Activated gamma-delta T cell (primary cell): ENCODE results near the gene SH3RF3.

ENCODE experiments used
- DNase-seq: peaks from one replicate; lab custom pipeline; 2025; lab: John Stamatoyannopoulos, UW

The SH3RF3 gene

DNA sequence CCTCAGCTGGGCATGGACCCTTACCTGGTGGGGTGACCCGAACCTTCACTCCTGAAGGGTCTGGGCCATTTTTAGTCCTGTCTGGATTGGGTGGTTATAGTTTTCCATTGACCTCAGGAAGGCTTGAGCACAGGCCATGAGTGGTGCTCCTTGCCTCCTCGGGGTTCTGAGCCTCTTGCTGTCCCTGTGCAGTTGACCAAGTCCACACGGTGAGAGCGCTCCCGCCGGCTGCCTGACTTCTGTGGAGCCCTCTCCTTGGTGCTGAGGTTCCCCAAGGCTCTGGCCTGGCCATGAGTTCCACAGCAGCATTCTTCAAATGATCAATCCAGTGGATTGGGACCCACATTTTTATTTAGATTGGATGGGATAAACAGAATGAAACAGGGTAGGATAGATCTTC, 325.3 kb downstream of the SH3RF3 start:
- no peak for DNase-seq

DNA sequence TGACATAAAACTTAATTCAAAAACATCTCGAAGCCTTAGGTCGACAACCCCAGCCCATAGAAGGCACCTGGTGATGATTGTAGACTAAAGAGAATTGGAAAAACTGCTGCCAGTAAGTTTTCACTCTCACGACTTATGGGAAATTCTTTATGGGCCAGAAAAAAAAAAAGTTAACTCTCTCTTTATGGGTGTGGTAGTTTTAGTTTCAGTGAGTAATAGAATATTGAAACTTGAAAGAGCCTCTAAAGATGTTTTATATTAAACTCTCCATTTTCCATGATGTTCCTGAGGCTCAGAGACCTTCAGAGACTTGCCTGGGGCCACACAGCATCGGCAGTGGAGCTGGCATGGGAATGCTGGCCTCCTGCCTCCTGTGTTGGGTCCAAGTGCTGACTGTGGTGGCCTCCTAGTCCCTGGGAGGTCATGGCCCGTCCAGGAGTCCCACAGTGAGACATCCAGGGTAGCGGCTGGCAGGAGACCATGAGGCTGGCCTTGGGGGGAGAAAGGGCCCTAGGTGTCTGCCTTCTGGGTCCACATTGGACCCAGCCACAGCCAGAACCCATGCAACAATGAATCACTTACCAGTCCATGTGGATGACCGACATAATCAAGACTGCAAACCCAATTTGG, 325.9 kb downstream of the SH3RF3 start:
- no peak for DNase-seq

DNA sequence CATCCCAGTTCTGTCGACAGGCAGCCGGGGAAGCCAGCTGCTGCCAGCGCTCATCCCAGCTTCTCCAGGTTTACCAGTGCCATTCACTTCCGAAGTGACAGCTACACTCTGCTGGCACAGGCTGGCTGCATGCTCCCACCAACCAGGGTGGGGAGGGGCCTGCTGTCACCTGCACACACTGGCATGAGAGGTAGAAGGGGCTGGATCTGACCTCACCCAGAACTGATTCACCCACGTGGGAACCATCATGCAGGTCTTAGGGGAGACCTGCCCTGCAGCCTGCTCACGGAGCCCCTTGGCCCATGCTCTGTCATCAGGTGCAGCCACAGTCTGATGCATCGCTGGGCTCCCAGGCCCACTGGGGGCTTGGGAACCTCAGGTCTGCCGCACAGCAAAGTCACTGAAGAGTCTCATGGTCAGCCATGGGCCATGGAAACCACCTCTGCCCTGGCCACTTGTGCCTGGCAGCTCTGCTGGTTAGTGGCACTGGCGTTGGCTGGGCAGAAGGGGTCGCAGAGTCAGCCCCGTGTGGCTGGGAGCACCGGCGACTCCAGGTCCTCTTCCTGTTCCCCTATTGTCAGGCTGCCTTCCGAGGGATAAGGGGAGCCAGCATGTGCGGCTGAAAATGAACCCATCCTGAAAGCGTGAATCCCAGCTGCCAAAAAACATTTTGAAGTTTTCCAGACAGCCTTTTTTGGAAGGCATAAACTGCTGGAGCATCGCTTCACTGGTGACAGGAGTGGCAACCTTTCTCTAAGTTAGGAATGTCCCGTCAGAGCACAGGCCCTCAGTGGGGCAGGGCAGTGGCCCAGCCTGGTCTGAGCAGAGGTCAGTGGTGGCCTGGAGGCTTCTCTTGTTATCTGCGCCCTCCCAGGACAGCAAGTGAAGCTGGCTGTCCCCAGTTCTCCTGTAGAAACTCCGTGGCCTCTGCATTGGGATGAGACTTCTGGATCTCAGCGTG, 327.0 kb downstream of the SH3RF3 start:
- no peak for DNase-seq

DNA sequence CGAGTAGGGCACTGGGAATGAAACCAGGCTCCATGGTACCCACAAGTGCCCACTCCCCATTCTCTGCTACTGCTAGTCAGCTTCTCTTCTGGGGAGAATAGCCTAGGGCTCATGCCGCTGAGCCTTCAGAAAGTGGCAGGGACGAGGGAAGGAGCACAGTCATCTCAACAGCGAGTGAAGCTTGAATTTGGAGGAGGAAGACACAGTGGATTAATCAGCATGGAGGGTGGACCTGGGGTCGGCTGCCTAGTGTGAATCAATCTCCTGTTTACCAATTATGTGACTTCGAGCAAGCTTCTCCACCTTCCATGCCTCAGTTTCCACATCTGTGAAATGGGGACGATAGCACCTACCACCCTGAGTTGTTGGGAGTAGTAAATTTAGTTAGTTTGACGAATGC, 327.8 kb downstream of the SH3RF3 start:
- DNase-seq, result no peak

DNA sequence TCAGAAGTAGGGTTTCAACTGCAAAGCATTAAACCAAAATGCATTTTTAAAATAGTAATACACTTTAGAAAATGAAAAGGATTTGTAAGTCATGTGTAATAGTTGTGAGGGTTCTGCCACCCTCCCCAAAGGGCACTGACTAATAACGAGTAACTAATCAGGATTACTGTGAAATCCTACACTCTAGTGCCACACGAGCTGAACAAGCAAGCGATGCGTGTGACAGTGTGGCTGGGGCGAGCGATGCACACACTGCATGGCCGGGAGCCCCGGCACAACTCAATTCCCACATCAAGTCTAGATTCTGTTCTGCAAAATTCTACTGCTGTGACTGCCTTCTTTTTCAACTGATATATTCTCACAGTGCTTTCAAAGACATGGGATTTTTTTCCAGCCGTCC, 328.4 kb downstream of the SH3RF3 start:
- no peak for DNase-seq

DNA sequence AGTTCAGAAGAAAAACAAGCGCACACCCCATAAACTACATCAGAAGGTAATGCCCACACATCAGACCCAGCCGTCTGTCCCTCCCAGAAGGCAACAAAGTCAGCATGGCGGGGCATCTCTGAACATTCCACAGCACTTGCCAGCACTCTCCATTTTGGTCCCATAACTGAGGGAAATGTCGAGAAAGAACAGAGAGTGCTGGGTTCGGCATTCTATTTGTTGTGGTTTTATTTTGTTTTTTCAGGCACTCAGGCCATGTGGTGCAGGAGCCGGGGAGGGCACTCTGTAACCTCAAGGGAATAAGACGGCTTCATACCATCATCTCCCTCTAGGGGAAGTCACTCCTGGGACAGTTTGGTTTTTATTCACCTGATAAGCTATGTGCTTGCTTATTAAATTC, 328.8 kb downstream of the SH3RF3 start:
- DNase-seq, result no peak

DNA sequence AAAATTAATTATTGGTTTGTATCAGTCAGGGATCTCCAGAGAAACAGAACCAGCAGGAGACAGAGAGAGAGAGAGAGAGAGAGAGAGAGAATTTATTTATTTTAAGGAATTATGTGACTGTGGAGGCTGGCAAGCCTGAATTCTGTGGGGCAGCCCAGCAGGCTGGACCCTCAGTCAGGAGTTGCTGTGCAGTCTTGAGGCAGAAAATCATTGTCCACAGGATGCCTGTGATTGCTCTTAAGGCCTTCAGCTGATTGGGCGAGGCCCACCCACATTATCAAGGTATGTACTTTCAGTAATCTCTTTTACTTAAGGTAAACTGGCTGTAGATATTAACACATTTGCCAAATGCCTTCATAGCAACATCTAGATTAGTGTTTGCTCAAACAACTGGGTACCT, 329.5 kb downstream of the SH3RF3 start:
- DNase-seq, result no peak

DNA sequence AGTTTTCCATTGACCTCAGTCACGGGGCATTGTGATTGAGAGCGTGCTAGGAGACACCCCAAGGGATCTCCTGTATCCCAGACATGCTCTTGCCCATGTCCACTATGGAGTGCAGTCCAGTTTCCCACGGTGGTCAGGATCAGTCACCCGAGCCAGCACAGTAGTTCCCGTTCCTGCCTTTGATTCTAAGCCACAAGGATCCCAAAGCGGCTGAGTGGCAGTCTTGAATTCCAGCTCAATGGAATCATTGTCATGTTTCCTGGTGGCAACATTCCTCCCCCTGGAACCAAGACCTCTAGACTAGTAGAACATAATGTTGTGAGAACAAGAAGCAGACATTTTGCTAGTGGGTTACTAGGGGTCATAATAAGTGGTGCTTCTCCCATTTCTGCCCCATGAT, 330.5 kb downstream of the SH3RF3 start:
- DNase-seq, result no peak

DNA sequence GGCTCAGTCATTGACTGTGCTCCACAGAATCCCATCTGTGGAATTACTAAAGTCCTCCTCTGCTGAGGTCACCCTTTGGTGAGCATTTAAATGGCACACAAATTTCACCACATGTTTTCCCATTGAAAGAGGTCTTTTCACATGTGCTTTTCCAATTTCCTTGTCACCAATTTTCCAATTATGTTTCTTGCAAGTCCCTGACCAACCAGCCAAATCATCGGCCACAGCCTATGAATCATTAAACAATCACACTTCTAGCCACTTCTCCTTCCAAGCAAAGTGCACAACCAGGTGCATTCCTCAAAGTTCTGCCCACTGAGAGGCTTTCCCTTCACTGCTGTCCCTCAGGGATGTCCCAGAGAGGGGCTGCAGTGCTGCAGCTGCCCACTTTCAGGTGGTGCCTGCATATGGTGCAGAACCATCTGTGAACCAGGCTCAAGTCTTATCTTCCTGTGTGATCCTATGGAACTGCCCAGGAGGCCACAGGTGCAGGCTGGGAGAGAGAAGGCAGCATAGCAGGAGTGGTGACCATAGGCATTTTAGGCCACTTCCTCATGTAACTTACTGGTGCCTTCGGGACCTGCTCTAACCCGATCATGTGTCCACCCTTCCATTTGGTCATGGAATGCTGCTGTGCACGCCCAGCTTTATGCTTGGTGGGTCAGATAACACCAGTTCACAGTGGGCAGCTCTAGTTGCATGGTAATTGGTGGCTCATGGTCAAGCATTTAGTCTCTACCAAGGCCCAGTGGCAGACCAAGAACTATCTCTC, 331.7 kb downstream of the SH3RF3 start:
- no peak for DNase-seq

DNA sequence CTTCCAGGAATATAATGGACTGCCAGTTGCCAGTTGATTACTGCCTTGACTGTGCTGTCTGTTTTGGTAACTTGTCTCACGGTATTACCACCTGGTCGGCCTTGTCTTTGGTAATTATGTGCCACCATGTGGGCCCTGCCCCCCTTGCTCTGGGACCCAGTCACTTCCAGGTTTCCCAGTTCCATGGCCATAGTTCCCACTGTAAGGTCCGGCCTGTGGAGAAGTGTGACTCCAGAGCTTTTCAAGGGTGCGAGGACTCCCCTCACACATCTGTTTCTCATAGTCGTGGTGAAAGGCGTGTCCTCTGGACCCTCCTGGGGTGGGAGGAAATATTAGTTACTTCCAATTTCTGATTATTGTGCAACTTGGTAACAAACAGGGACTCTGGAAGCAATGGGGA, 334.2 kb downstream of the SH3RF3 start:
- DNase-seq, result no peak

DNA sequence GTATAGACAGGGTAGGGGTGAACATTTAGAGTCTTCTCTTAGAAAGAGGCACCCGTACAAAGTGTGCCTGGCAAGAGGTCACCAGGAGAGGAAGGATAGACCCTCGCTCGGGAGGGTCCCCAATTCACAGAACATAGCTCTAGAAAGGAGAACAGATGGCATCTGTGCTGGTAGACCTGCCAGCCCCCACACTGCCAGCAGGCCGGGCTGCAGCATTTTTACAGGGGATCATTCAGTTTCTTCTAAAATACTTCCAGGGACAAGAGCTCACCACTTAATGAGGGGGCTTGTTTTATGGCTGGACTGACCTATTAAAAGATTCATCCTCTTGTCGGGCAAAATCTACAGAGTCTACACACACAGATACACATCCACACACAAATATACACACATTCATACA, 334.9 kb downstream of the SH3RF3 start:
- DNase-seq, result no peak

DNA sequence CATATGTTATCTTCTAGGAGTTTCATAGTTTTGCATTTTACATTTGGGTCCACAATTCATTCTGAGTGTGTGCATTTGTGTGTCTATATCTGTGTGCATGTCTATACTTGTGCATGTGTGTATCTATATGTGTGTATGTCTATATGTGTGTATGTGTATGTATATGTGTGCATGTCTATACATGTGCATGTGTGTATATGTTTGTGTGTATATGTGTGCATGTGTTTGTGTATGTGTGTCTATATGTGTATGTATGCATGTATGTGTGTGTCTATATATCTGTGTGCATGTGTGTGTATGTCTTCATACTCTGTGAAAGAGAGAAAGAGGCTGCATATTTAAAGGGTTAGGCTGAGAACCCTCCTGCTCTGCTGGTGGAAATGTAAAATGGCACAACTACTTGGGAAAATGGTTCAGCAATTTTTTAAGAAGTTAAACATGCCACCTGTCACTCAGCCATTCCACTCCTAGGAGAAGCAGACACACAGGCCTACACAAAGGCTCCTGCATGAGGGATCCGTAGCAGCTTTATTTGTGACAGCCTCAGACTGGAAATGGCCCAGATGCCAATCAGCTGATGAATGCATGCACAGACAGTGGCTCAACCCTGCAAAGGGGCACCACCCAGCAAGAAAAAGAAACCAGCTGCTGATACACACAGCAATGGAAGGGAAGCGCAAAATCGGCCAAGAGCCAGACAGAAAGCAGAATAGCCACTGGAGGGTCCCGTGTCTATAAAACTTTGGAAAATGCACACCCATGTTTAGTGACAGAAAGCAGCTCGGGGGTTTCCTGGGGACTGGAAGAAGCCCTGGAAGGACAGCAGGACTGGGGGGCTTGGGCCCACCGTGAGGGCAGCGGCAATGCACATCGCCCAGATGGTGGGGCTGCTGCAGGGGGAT, 337.9 kb downstream of the SH3RF3 start:
- no peak for DNase-seq

DNA sequence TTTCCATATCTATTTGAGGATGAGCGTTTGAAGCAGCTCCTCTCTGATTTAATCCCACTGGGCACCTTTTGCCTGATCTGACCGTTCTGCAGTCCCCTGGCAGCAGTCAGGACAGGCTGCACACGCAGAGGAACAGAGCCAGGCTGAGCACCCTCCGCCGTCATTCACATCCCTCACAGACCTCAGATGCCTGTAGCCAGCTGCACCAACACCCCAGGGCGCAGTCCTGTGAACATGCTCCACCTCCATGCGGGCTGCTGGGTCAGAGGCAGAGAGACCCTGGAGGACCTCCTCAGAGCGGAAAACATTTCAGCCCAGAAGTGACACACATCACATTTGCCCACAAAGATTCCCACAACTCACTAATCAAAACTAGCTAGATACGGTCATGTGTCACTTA, 338.7 kb downstream of the SH3RF3 start:
- no peak for DNase-seq

DNA sequence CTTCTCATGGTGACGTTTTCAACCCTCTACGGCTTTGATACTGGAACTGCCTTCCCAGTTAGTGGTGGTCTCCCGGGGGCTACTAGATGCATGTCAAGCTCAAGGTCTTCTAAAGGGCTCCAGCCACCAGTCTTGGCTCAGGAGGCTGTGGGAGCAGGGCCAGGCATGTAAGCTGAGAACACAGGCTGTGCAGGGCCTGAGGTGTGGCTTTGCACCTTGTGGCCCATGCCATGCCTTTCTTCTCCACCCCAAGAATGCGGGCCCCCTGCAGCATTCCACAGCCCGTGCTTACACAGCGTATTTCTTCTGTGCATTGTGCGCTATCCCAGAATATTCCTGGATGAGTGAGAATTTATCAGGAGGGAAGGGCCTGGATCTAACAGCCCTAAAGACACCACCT, 339.9 kb downstream of the SH3RF3 start:
- DNase-seq, result no peak

DNA sequence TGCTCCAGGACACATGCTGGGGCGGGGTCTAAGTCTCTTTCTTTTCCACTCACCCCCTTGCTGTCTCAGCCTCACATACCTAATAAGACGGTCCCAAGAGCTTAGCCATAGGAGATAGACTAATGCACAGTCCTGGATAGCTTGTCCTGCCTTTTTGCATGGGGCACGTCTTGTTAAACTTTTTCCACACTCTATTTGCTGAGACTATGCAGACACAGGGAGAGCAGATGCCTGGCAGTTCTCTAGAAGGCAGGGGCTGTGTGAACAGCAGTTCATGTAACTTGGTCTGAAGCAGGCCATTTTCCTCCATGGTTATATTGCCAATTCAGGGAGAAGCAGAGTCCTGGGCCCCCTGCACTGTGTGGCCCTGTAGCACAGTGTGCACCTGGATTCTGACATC, 342.7 kb downstream of the SH3RF3 start:
- DNase-seq, result no peak

DNA sequence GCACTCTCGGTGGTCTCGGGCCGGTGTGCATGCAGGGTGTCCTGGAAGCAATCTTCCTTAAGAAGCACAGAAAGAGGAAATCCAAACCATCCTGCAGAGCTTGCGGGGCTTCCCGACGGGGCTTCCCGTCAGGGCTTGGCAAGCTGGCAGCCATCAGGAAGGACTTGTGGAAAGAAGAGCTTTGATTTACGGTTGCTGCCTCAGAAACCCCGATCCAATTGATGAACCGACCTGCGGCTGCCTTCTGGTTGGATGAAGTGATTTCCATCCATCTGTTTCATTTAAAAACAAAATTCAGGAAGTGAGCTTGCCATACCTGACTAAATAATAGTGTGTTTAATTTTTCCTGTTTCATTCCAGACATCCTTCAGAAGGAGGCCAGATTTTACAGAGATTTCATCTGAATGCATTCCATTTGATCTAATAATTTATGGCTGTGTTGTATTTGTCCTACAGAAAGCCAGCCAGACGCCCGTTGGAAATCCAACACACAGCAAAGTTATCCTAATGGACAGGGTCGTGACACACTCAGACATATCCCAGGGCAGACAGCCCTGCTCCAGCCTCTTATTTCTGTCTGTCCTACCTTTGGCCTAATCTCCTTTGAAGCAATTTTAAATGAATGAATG, 343.4 kb downstream of the SH3RF3 start:
- no peak for DNase-seq

DNA sequence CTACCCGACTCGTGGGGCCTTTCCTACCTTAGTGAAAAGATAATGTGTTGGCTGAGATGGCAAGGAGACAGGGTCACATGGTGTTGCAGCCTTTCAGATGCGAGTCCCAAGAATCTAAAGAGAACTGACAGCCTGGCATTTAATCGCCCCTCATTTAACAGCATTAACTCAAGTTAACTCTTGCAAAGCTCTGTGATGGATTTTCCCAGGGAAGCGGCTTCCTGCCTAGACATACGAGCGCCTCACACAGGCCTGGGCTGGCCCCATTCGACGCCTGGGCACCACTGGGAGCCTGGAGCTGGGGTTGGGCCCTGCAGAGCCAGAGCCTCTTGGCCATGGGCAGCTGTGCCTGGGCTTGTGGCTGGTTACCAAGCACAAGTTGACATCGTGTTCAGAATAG, 344.0 kb downstream of the SH3RF3 start:
- DNase-seq, result no peak

DNA sequence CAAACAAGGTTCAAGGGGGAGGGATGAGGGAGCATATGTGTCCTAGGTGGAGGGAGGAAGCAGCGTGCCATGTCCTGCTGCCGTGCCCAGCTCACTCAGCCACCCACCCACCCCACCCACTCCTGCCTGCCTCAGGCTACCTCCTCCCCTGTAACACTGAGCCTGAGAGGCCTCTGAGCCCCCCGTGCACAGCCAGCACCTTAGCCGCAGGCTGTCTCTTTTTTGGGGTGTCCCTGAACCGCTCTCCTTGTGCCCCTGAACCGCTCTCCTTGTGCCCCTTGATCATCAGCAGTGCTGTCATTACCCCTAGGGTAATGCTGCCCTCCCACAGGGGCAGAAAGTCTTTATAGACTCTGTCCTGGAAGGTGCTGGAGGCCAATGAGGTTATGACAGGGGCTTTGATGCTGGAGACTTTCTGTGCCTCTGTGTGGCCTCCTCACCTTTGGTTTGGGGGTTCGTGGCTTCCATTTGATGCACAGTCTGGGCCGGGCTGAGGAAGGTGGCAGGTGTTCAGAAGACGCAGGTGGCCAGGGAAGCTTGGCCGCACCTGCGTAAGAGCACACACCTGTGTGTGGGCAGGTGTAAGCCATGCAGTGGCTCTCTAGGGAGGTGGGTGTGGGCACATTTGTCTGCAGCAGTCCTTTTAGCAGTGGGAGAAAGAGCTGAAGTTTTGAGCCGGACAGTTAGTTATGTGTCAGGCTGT, 344.8 kb downstream of the SH3RF3 start:
- no peak for DNase-seq

DNA sequence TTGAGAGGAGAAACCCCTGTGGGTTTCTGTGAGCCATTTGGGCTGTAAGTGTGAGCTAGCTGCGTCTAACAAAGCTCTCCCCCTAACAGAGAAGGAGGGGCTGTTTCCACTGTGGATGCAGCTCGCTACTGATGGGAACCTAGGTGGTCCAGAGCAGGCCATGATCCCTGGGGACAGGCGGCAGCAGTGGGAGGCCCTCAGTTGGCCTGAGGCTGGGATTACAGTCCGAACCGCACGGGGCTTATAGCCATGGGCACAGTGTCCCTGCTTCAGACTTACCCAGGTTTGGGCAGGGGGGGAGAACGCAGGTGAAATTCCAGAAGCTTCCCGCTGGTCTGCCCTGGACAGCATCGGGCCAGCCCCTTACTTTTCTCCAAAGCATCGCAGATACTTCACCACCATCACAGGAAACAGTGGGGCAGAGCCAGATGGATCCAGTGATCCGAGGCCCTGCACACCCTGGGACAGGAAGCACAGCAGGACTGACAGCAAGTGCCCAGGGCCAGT, 345.4 kb downstream of the SH3RF3 start:
- no peak for DNase-seq

DNA sequence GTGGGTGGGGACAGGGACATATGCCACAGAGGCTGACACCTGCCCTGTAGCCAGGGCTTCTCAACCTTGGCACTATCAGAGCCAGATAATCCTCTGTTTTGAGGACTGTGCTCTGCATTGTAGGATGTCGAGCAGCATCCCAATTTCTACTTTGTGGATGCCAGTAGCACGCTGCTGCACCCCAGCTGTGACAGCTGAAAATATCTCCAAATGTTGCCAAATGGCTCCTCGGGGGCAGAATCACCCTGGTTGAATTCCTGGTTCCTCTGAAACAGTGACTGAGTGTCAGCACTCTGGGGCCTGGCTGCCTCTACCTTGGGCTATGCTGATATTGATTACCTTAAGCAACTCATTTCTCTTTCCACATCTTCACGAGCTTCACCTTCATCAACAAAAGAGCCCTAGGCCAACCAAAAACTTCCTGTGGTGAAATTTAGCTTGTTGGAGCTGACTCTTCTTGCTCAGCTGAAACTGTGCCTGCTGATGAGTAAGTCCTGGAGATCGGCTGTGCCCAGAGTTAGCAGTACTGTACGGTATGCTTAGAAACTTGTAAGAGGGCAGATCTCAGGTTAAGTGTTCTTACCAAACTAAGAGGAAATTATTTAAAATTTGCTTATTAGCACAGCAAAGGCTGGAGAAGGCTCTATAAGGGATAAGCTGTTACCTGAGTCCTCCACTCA, 346.7 kb downstream of the SH3RF3 start:
- DNase-seq, result no peak
